Activated CD8-positive, alpha-beta T cell treated with anti-CD3 and anti-CD28 coated beads, Interleukin-2, amount 10 ng/mL, durations not matched to agents 7 days and 5 days (primary cell): ENCODE results near the gene BPNT1. TPM values are rescaled to one million over a fixed set of nuclear protein-coding genes. Genes with fewer than 3 reads are reported as not detected.
"Not testable (repeated sequence)": the region's sequence is repeated elsewhere in the genome, so short reads cannot be mapped to it uniquely, and the experiment has no call there.

Source experiments
- ATAC-seq: fragments of 150-1000 bp; cut with Tn5 transposase; one replicate; pipeline ENCODE4 v1.10.0; 2021; ENCODE audit warnings: moderate library complexity
- CTCF ChIA-PET: fragments of 350-600 bp; sonication (Branson Sonifier 250); formaldehyde crosslinking; loops from one replicate; lab custom pipeline; 2021; ENCODE audit warnings: antibody characterized with exemption; lab: Charles Lee
- POLR2A ChIA-PET: fragments of 350-600 bp; sonication (Branson Sonifier 250); formaldehyde crosslinking; loops from one replicate; lab custom pipeline; 2021; ENCODE audit warnings: antibody characterized with exemption; lab: Charles Lee
- DNase-seq: peaks from one replicate; pipeline ENCODE4 v3.0.0-alpha.2; 2020
- H3K27ac Mint-ChIP-seq: one replicate; pipeline ENCODE4 v1.8.0; 2021; ENCODE audit warnings: mild to moderate bottlenecking, mixed read lengths
- H3K27me3 Mint-ChIP-seq: one replicate; pipeline ENCODE4 v1.8.0; 2021; ENCODE audit warnings: low read depth, mixed read lengths
- H3K36me3 Mint-ChIP-seq: one replicate; pipeline ENCODE4 v1.8.0; 2021; ENCODE audit warnings: low read depth, mixed read lengths
- H3K4me1 Mint-ChIP-seq: one replicate; pipeline ENCODE4 v1.8.0; 2021; ENCODE audit warnings: low read depth, mixed read lengths
- H3K4me3 Mint-ChIP-seq: one replicate; pipeline ENCODE4 v1.8.0; 2021; ENCODE audit warnings: mild to moderate bottlenecking, mixed read lengths
- H3K9me3 Mint-ChIP-seq: one replicate; pipeline ENCODE4 v1.8.0; 2022; ENCODE audit warnings: mixed read lengths; ENCODE audit not compliant: insufficient read depth
- total RNA-seq, 2 experiments: library from RNA; stranded (reverse); gene quantifications; one replicate each; pipeline ENCODE4 v1.2.3, GENCODE V29; 2021

BPNT1 gene
- total RNA-seq, 2 experiments from 2014 or later, result 19.7 to 26.3 TPM

DNA sequence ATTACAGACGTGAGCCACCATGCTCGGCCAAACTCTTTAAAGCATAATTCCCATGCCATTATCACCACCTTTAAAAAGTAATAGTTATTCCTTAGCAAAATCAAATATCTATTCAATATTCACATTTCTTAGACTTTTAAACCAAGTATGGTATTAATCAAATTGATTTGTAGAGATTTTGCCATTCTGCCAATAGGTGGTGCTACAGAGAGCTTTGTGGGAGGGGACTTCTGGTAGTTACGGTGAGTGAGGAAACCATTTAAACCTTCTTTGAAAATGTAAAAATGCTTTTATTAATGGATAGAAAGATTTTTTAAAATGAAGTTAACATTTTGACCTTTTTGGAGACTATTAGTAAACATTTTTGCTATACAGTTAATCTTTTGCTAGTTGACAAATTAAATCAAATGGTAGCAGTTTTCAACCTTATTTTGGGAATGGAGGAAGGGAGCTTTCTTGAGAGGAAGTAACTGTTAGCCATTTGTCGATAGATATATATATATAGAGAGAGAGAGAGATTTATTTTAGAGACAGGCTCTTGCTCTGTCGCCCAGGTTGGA is 23.6 kb upstream of the BPNT1 start:
- H3K27ac Mint-ChIP-seq, result no peak overlapping the region
- H3K36me3 Mint-ChIP-seq, result peaks cover 39% of the 10 kb centered on the region
- H3K9me3 Mint-ChIP-seq, result no peaks in the 10 kb centered on the region
- CTCF ChIA-PET, result interaction anchor here (0.6 to 3.2 kb wide), 18 partner anchors 9 to 620 kb away, joined by 3 to 35 read pairs (median 4); partner anchors contain the start of gene BPNT1
- POLR2A ChIA-PET, result no interaction called here
- H3K27me3 Mint-ChIP-seq, result no peaks in the 10 kb centered on the region
- H3K4me3 Mint-ChIP-seq, result no peak overlapping the region
- DNase-seq, result peak; percentile 50
- ATAC-seq, result peak; percentile 65
- H3K4me1 Mint-ChIP-seq, result peaks cover 4% of the 10 kb centered on the region

DNA sequence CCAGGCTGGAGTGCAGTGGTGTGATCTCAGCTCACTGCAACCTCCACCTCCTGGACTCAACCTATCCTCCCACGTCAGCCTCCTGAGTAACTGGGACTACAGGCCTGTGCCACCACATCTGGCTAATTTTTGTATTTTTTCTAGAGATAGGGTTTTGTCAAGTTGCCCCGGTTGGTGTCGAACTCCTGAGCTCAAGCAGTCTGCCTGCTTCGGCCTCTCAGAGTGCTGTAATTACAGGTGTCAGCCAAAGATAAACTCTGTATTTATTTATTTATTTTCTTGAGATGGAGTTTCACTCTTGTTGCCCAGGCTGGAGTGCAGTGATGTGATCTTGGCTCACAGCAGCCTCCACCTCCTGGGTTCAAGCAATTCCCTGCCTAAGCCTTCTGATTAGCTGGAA is 23.0 kb upstream of the BPNT1 start:
- POLR2A ChIA-PET, H3K27me3 Mint-ChIP-seq, H3K27ac Mint-ChIP-seq, H3K4me1 Mint-ChIP-seq, DNase-seq, ATAC-seq, H3K9me3 Mint-ChIP-seq, H3K4me3 Mint-ChIP-seq: not testable (repeated sequence)
- peaks cover 41% of the 10 kb centered on the region for H3K36me3 Mint-ChIP-seq
- CTCF ChIA-PET, result interaction anchor here (0.9 to 3.2 kb wide), 9 partner anchors 8 to 621 kb away, joined by 3 to 35 read pairs (median 6); partner anchors contain the start of gene BPNT1

DNA sequence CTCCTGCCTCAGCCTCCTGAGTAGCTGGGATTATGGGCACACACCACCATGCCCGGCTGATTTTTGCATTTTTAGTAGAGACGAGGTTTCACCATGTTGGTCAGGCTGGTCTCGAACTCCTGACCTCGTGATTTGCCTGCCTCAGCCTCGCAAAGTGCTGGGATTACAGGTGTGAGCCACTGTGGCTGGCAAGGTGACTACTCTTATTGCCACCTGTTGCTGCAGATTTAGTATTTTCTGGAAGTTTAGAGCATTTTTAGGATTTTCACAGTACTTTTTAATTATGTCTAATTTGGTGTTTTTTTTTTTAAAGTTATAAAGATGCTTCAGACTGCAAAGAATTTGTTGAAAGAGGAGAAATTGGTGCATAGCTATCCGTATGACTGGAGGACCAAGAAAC is 20.9 kb upstream of the BPNT1 start:
- H3K9me3 Mint-ChIP-seq, H3K27me3 Mint-ChIP-seq, DNase-seq, H3K27ac Mint-ChIP-seq, ATAC-seq, POLR2A ChIA-PET, H3K4me3 Mint-ChIP-seq, H3K4me1 Mint-ChIP-seq: not testable (repeated sequence)
- peaks cover 44% of the 10 kb centered on the region for H3K36me3 Mint-ChIP-seq
- CTCF ChIA-PET, result interaction anchor here (1.5 kb wide), 1 partner anchor 11 kb away, joined by 3 read pairs; no protein-coding TSS in a partner anchor

DNA sequence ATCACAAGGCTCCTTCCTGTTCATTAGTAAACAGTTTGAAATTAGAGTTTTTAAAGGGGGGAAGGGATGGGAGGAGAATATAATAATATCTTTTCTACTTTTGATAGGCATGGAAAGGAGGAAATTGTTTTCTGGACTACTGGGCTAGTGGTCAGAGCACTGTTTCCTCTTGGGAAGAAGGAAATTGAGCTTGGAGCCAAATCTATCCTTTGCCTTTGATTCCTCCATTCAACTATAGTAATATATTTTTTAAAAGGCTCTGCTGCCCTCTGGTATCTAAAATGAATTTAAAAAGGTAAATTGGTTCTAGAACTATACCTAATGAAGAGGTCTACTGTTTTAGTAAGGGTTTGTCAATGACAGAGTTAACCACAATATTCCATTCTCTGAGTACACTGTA is 10.2 kb upstream of the BPNT1 start:
- ATAC-seq (no peak), DNase-seq (no peak)
- Mint-ChIP-seq H3K27ac (no peak overlapping the region), H3K9me3 (no peaks in the 10 kb centered on the region), H3K36me3 (peaks cover 41% of the 10 kb centered on the region), H3K4me1 (peaks cover 10% of the 10 kb centered on the region), H3K27me3 (no peaks in the 10 kb centered on the region), H3K4me3 (no peak overlapping the region)
- ChIA-PET POLR2A (interaction anchor here (0.7 kb wide), 1 partner anchor 8 kb away, joined by 3 read pairs; no protein-coding TSS in a partner anchor), CTCF (interaction anchor here (1.0 to 1.9 kb wide), 5 partner anchors 10 to 33 kb away, joined by 3 to 9 read pairs (median 3); no protein-coding TSS in a partner anchor)

DNA sequence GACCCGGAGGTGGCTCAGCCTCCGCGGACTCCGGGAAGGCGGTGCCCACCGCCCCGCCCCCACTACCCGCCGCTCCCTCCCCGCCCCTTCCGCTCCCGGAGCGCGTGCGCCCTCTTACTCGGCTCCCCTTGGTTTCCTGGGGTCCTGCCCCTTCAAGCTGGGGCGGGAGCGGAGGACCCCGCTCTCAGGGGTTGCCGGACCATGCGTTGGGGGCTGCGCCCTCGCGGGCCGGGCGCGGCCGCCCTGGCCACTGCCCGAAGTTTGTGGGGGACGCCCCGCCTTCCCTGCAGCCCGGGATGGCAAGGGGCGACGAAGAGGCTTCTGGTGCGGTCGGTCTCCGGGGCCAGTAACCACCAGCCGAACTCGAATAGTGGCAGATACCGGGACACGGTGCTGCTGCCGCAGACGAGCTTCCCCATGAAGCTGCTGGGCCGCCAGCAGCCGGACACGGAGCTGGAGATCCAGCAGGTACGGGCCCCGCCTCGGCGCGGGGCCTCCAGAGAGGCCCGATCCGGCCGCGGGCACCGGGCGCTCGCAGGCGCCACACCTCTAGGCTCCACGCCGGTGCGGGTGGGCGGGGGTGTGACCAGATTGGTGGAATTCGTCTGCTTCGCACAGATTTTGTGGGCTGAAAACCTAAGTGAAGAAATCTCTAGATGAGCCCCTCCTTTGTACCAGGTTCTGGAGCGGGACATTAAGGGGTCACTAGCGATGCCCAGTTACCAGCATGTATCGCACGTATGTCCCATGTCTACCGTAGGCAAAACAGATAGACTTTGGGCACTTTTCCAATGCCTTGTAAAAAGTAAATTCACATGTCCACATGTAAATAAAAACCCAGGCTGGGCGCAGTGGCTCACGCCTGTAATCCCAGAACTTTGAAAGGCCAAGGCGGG is 4.7 kb upstream of the BPNT1 start, which contains the start of gene IARS2:
IARS2 (plus strand) TSS at position 117 of the 896 bp plus-strand sequence; CDS start at position 202, 85 bp downstream.
- ChIA-PET POLR2A (interaction anchor here (0.5 to 1.1 kb wide), 2 partner anchors 115 to 178 kb away, joined by 3 to 4 read pairs; partner anchors contain the start of gene RAB3GAP2), CTCF (interaction anchor here (0.6 to 0.7 kb wide), 2 partner anchors 9 to 52 kb away, joined by 3 read pairs; no protein-coding TSS in a partner anchor)
- peaks cover 24% of the 10 kb centered on the region for H3K4me1 Mint-ChIP-seq
- H3K27me3 Mint-ChIP-seq, result peaks cover 2% of the 10 kb centered on the region
- peaks cover 24% of the 10 kb centered on the region for H3K36me3 Mint-ChIP-seq
- H3K4me3 Mint-ChIP-seq, result peak within 1 kb of the TSS; percentile 78
- H3K27ac Mint-ChIP-seq, result peak within 1 kb of the TSS; percentile 72
- DNase-seq, result peak; percentile 93
- ATAC-seq, result peak; percentile 78
- H3K9me3 Mint-ChIP-seq, result no peaks in the 10 kb centered on the region

DNA sequence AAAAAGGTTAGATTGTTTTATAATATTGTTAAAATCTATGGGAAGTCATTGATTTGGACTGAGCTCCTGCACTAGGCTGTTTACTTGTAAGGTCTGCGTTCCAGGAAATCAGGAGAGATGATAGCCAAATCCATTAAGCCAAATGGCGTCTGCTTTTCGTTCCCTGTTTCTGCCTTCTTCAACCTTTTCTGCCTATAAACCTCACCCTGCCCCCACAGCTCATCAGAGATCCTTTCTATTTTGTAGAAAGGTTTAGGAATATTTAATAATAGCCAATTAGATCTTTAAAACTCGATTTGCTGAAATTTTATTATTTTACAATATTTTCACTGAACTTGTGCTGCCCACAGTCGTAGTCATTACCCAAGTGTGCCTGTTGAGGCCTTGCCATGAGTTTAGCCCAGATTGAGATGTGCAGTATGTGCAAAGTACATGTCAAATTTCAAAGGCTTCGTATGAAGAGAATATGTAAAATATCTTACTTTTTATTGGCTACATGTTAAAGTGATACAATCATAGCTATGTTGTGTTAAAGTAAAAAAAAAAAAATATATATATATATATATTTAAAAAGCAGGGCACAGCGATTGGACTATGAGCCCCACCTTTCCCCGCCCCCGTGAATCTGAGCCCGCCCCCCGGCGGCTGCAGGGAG is 3.9 kb upstream of the BPNT1 start:
- peaks cover 24% of the 10 kb centered on the region for H3K4me1 Mint-ChIP-seq
- peak overlapping the region; percentile 78 for H3K4me3 Mint-ChIP-seq
- H3K27me3 Mint-ChIP-seq, result peaks cover 2% of the 10 kb centered on the region
- peaks cover 24% of the 10 kb centered on the region for H3K36me3 Mint-ChIP-seq
- DNase-seq (no peak), ATAC-seq (no peak)
- CTCF ChIA-PET, result interaction anchor here (0.6 to 0.7 kb wide), 2 partner anchors 8 to 51 kb away, joined by 3 read pairs; no protein-coding TSS in a partner anchor
- POLR2A ChIA-PET, result interaction anchor here (1.1 to 1.3 kb wide), 2 partner anchors 47 to 179 kb away, joined by 3 to 4 read pairs; partner anchors contain the start of genes EPRS1 and RAB3GAP2
- H3K27ac Mint-ChIP-seq, result no peak overlapping the region
- no peaks in the 10 kb centered on the region for H3K9me3 Mint-ChIP-seq

DNA sequence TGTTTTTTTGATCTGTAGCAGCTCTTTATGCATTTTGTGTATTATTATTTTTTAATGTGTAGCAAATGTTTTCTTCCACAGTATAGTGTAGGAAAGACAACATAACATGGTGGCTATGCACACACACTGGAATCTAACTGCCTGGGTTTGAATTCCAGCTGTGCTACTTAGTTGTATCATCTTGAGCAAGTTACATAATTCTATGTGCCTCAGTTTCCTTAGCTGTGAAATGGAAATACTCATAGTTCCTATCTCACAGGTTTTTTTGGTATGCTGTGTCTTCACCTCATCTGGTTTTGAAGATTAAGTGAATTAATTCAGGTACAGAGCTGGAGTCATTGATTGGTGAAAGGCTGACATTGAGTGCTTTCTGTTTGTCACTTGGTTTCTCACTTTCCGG is 3.1 kb upstream of the BPNT1 start:
- CTCF ChIA-PET, result no interaction called here
- DNase-seq (no peak), ATAC-seq (no peak)
- Mint-ChIP-seq H3K27ac (no peak overlapping the region), H3K4me3 (no peak overlapping the region), H3K36me3 (peaks cover 18% of the 10 kb centered on the region), H3K9me3 (no peaks in the 10 kb centered on the region), H3K4me1 (peaks cover 24% of the 10 kb centered on the region), H3K27me3 (peaks cover 2% of the 10 kb centered on the region)
- POLR2A ChIA-PET, result interaction anchor here (1.3 kb wide), 1 partner anchor 47 kb away, joined by 3 read pairs; the partner anchor contains the start of gene EPRS1

DNA sequence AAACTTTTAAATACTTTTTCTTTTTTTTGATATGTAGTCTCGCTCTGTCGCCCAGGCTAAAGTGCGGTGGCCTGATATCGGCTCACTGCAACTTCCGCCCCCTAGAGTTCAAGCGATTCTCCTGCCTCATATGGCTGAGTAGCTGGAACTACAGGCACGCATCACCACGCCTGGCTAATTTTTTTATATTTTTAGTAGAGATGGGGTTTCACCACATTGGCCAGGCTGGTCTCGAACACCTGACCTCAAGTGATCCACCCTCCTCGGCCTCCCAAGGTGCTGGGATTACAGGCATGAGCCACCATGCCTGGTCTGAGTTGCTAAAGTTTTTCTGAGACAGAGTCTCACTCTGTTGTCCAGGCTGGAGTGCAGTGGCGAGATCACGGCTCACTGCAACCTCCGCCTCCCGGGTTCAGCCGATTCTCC is 3.3 kb downstream of the BPNT1 start:
- ChIA-PET POLR2A (interaction anchor here (0.9 kb wide), 1 partner anchor 35 kb away, joined by 3 read pairs; no protein-coding TSS in a partner anchor), CTCF (interaction anchor here (0.6 to 2.0 kb wide), 3 partner anchors 13 to 95 kb away, joined by 3 to 5 read pairs (median 3); no protein-coding TSS in a partner anchor)
- H3K36me3 Mint-ChIP-seq, H3K27ac Mint-ChIP-seq, DNase-seq, H3K4me3 Mint-ChIP-seq, H3K4me1 Mint-ChIP-seq, H3K27me3 Mint-ChIP-seq, ATAC-seq, H3K9me3 Mint-ChIP-seq: not testable (repeated sequence)

DNA sequence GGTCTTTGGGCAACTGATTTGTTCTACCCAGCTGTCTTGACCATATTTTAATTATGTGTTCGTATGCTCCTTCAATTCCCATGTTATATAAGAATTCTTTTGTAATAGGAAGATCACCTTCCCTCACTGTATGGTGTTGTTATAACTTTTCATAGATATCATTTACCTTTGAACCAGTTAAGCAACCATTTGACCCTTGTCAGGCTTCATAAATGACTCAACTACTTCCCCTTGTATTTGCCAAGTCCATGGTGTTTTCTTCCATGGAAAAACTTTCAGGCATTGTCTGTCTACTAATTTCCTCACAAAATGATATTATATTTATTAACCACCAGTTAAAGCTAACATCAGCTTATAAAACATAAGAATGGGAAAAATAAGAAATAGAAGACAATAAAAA is 5.1 kb downstream of the BPNT1 start:
- H3K4me3 Mint-ChIP-seq, result no peak overlapping the region
- no peak overlapping the region for H3K27ac Mint-ChIP-seq
- H3K36me3 Mint-ChIP-seq, result peaks cover 9% of the 10 kb centered on the region
- peaks cover 4% of the 10 kb centered on the region for H3K4me1 Mint-ChIP-seq
- ChIA-PET POLR2A (no interaction called here), CTCF (interaction anchor here (1.2 kb wide), 1 partner anchor 10 kb away, joined by 3 read pairs; the partner anchor contains the start of gene IARS2)
- DNase-seq (no peak), ATAC-seq (no peak)
- no peaks in the 10 kb centered on the region for H3K27me3 Mint-ChIP-seq
- no peaks in the 10 kb centered on the region for H3K9me3 Mint-ChIP-seq

DNA sequence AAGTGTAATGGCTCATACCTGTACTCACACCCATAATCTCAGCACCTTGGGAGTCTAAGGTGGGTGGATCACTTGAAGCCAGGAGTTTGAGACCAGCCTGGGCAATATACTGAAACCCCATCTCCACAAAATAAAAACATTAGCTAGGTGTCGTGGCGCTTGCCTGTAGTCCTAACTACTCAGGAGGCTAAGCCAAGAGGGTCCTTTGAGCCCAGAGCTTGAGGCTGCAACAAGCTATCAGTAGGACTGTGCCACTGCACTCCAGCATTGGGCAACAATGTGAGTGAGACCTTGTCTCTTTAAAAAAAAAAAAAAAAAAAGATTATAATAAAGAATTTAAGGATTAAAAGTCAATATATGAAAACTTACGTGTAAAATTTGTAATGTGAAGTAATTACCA is 11.7 kb downstream of the BPNT1 start:
- Mint-ChIP-seq H3K4me3 (no peak overlapping the region), H3K9me3 (no peaks in the 10 kb centered on the region), H3K27me3 (no peaks in the 10 kb centered on the region), H3K4me1 (no peaks in the 10 kb centered on the region), H3K27ac (no peak overlapping the region), H3K36me3 (peaks cover 15% of the 10 kb centered on the region)
- DNase-seq, result no peak
- ChIA-PET POLR2A (no interaction called here), CTCF (no interaction called here)
- ATAC-seq, result no peak
